ENCODE measurements around the gene GADD45G. TPM values are rescaled to one million over a fixed set of nuclear protein-coding genes. Genes with fewer than 3 reads are reported as not detected.

Gene GADD45G
- total RNA-seq, 1 donor from 2014 or later = not detected

DNA sequence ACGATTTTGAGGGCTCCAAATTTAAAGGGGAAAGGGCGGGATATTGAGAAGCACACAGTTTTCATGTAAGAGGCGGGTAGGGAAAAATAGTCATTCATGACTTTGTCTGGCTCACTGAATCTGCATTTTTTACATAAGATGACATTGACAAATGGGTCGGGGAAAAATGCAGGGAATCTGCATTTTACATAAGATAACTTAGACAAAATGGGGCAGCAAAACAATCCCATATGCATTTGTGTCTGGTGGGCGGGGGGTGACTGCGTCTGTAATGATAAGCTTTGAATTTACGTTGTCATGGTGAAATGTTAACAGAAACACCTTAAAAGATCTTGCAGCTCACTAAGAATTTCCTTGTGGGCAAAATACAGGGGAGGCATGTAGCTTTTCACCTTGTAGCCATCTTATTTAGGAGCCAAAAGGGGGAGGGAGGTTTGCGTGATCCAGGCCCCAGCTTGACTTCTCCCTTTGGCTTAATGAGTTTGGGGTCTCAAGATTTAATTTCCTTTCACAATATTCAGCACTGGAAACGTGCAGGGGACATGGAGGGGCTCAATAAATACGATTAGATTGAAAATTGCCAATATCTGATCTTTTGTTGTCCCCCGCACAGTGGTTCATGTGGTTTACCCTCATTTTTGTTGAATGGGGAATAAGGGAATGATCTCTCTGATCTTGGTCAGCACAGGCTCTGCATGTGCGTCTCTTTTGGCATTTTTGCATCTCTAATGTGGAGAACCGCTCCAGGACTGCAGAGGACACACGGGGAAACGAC, 41.1 kb upstream of the GADD45G start:
- H3K4me3 ChIP-seq (ENCODE audit: low read depth, low read length) = no peak overlapping the region
- TF ChIP-seq, protein P1, sequence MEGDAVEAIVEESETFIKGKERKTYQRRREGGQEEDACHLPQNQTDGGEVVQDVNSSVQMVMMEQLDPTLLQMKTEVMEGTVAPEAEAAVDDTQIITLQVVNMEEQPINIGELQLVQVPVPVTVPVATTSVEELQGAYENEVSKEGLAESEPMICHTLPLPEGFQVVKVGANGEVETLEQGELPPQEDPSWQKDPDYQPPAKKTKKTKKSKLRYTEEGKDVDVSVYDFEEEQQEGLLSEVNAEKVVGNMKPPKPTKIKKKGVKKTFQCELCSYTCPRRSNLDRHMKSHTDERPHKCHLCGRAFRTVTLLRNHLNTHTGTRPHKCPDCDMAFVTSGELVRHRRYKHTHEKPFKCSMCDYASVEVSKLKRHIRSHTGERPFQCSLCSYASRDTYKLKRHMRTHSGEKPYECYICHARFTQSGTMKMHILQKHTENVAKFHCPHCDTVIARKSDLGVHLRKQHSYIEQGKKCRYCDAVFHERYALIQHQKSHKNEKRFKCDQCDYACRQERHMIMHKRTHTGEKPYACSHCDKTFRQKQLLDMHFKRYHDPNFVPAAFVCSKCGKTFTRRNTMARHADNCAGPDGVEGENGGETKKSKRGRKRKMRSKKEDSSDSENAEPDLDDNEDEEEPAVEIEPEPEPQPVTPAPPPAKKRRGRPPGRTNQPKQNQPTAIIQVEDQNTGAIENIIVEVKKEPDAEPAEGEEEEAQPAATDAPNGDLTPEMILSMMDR (conservative IDR thresholded peaks at IDR 0.05; ENCODE audit: low read depth, low read length) = no peak
- DNase-seq (ENCODE audit: low read depth) = no peak

GRCh38 chr9:89564346-89564878, 40.4 kb upstream of the GADD45G start:
- no peak for DNase-seq (ENCODE audit: low read depth)
- no peak overlapping the region for H3K4me3 ChIP-seq (ENCODE audit: low read depth, low read length)
- TF ChIP-seq, protein P1 (conservative IDR thresholded peaks at IDR 0.05; ENCODE audit: low read depth, low read length) = peak; percentile 37

GRCh38 chr9:89567649-89568048, 37.2 kb upstream of the GADD45G start:
- H3K4me3 ChIP-seq (ENCODE audit: low read depth, low read length) = no peak overlapping the region
- TF ChIP-seq, protein P1 (conservative IDR thresholded peaks at IDR 0.05; ENCODE audit: low read depth, low read length) = no peak
- no peak for DNase-seq (ENCODE audit: low read depth)

DNA sequence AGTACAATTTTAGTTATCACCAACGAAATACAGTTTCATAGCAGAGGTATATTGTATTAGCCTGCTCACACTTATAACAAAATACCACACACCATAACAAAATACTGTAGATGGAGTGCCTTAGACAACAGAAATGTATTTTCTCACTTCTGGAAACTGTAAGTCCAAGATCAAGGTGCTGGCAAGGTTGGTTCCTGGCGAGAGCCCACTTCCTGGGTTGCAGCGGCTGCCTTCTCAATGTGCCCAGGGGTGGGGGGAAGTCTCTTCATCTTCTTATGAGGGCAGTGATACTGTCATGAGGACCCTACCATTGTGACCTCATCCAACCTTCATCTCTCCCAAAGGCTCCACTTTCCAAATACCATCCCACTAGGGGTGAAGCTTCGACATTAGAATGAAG, 30.5 kb upstream of the GADD45G start:
- TF ChIP-seq, protein P1 (conservative IDR thresholded peaks at IDR 0.05; ENCODE audit: low read depth, low read length) = no peak
- no peak overlapping the region for H3K4me3 ChIP-seq (ENCODE audit: low read depth, low read length)
- DNase-seq (ENCODE audit: low read depth) = no peak

- no peak overlapping the region for H3K4me3 ChIP-seq (ENCODE audit: low read depth, low read length)
- DNase-seq (ENCODE audit: low read depth) = no peak
- TF ChIP-seq, protein P1 (conservative IDR thresholded peaks at IDR 0.05; ENCODE audit: low read depth, low read length) = peak; percentile 64
Measured at GRCh38 chr9:89576404-89576839, 28.4 kb upstream of the GADD45G start.

DNA sequence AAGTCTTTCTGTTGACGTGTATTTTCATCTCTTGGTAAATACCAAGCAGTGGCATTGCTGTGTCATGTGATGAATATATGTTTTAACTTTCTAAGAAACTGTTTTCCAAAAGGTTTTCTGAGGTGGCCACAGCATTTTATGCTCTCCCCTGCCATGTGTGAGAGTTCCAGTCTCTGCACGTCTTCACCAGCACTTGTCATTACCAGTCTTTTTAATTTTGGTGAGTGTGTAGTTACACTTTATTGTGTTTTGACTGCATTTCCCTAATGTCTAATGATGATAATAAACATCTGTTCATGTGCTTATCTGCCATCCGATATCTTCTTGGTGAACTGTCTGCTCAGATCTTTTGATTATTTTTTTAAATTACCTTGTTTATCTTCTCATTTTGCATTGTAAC, 27.4 kb upstream of the GADD45G start:
- DNase-seq (ENCODE audit: low read depth) = no peak
- H3K4me3 ChIP-seq (ENCODE audit: low read depth, low read length) = no peak overlapping the region
- TF ChIP-seq, protein P1 (conservative IDR thresholded peaks at IDR 0.05; ENCODE audit: low read depth, low read length) = no peak
